Measurements from ENCODE around the gene BACE1. TPM values are rescaled to one million over a fixed set of nuclear protein-coding genes. Genes with fewer than 3 reads are reported as not detected.

The BACE1 gene
- total and polyA plus RNA-seq, 10 of the 15 experiments (the other 5 are each of a cell fraction or from before 2014, with no cell fraction given), result 0.07 to 1.6 (median 0.32) TPM

GRCh38 chr11:117279711-117280376, 36.2 kb downstream of the BACE1 start:
- Histone ChIP-seq H3K79me2 (ENCODE audit: control insufficient read depth, insufficient read depth, low read length) (no peaks in the 10 kb centered on the region), H3K4me2 (ENCODE audit: control insufficient read depth, insufficient read depth) (no peak overlapping the region), H3K27me3 (replicated peaks in 1 of 2; ENCODE audit: control insufficient read depth in 2 of 2, insufficient read depth in 2 of 2, low read length in 1 of 2) (no peaks in the 10 kb centered on the region), H3K9me3 (replicated peaks; ENCODE audit: control insufficient read depth, insufficient read depth, low read length) (no peaks in the 10 kb centered on the region), H3K9ac (ENCODE audit: control insufficient read depth, insufficient read depth, low read length) (no peak overlapping the region), H3K4me3 (no peak overlapping the region), H3K36me3 (ENCODE audit: control insufficient read depth in 2 of 2, insufficient read depth in 2 of 2, low read length in 1 of 2) (peaks cover 4 to 13% of the 10 kb centered on the region in 2 experiments; a peak in 3 of 4 replicates), H3K27ac (ENCODE audit: control insufficient read depth, insufficient read depth) (no peak overlapping the region), H4K20me1 (ENCODE audit: control insufficient read depth, insufficient read depth) (no peaks in the 10 kb centered on the region), H3K4me1 (ENCODE audit: control insufficient read depth, insufficient read depth, low read length) (no peaks in the 10 kb centered on the region), H2AFZ (ENCODE audit: control insufficient read depth, low read depth, low read length) (no peak overlapping the region)
- in situ Hi-C loops (cut with MboI) (no loop called here), intact Hi-C loops (cut with micrococcal nuclease; ENCODE audit: unreplicated experiment) (no loop called here)
- WGBS (ENCODE audit: insufficient coverage, insufficient replicate concordance, low lambda C conversion rate, missing lambda C conversion rate), result 87% methylated on average over 4 of the region's 4 CpGs
- no TSS peak for BruUV-seq (replicated peaks)
- DNase-seq (ENCODE audit: low read depth, low spot score), result no peak
- SMC1A ChIA-PET (ENCODE audit: uncharacterized antibody, unreplicated experiment), result no interaction called here
- RAD21 ChIA-PET (ENCODE audit: unreplicated experiment), result interaction anchor here (0.6 kb wide), 1 partner anchor 54 kb away, joined by 4 read pairs; no protein-coding TSS in a partner anchor
- TF ChIP-seq NFYA (IDR thresholded peaks at IDR 0.05; ENCODE audit: borderline replicate concordance, low read depth, low read length) (no peak), RELB (IDR thresholded peaks at IDR 0.05; ENCODE audit: low read depth) (no peak), RAD21 (IDR thresholded peaks at IDR 0.05; ENCODE audit: insufficient read depth, low read depth, low read length) (no peak), SKIL (IDR thresholded peaks at IDR 0.05; ENCODE audit: low read depth, poor library complexity, severe bottlenecking) (no peak), FOS (IDR thresholded peaks at IDR 0.05; ENCODE audit: borderline replicate concordance, extremely low read depth, insufficient read length) (no peak), MTA2 (IDR thresholded peaks at IDR 0.05; ENCODE audit: low read depth) (no peak), YBX1 (IDR thresholded peaks at IDR 0.05) (no peak), EZH2 (IDR thresholded peaks at IDR 0.05; ENCODE audit: borderline replicate concordance, control insufficient read depth, low read depth, low read length) (no peak)
- no peak for FAIRE-seq
- CTCF ChIA-PET, result no interaction called here
- ATAC-seq, result no peak
- POLR2A ChIA-PET, result no interaction called here

Data from GM12878 (cell line).